ENCODE measurements around the gene PLEKHA6.

PLEKHA6 gene

DNA sequence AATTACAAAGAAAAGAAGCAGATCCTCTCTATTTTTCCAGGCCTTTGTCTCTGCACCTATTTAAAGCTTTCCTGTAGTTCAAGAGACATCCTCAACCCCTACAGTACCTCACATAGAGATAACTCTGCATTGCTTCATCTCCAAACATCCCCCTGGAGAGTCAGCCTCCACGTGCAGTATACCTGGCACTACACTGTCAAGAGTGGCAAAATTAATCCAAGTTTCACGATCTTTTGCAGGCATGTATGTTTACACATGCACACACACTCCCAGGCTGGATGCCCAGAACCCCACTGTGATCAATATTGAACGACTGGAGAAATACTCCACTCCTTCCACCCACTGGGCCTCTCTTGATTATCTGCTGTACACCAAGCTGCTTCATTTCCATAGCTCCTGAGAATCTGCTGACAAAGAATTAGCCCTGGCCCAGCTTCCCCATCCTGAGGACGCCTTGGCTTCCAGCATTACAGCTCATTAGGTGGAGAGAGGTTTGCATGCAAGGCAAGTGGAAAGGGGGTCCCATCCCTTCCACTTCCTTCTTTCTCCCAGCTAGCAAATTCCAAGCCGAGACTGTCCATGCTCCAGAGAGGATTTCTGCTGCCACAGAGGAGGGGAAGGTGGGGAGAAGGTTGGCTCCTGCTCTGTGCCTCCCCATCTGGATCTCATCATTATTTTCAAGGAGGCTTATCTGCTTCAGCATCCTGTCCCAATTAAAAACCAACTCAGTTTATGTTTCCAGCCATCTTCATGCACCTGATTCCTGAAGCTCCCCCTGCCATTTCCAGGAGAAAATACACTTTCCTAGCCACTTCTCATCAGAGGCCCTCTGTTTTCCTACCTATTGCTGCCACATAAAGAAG is 79.4 kb downstream of the PLEKHA6 start:
- DNase-seq: no peak

DNA sequence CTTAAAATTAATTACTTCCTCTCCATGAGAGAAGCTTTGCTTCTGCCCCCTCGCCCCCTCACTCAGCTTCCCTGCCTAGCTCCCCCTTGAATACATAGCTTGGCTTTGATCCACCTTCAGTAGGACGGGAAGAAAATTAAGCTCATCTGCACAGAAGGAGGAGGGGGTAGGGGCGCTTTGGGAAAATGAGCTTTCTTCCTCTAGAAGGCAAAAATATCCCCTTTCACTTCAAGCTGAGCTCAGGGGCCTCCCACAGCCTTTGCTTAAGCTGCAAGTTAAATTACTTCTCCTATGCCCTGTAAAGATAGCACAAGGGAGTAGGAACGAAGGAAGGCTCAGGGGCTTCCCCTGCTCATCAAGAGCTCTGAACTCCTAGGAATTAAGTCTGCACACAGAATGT is 80.8 kb downstream of the PLEKHA6 start:
- no peak for DNase-seq

DNA sequence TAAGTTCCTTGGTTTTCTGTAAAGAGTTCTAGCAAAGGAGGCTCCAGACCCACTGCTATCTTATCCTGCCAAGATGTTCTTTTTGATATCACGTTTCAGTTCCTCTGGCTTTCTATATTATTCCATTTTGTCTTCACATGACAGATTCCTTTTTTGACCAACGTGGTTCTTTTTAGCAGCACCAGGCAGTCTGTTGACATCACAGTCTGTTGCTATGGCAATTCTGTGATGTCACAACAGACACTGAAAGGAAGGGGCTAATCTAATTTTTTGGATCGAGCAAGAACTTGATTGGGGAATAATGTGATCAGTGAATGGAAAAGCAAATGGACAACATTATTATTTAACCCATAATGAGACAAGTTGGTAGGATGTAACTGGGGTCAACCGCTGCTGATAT is 81.5 kb downstream of the PLEKHA6 start:
- DNase-seq: no peak

DNA sequence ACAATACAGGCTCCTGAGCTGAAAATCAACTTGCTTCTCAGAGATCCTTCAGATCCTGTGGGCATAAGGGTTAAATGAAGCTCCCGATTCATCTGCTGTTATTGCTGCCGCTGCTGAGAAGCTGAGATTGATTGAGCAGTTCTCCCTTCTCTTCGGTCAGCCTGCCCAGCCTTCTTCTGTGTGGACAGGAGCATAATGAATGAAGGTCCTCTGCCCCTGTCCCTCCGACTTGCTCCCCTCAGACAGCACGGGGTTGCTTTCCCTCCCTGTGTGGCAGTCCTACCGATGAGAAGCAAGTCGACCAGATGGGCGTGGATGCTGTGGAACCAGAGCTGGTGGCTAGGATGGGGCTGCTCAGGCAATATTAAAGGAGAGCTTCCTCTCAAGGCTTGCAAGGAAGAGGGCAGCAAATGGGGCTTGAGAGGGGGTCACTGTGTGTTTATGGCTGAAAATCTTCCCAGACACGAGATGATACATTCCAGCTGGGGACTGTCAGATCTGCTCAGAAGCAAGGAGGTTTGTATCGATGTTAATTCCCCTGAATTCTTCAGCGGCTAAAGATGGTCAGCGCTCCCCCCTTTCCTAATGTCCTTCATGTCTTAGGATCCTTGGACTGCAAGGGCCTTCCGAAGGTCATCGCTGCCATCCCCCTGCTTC is 82.0 kb downstream of the PLEKHA6 start:
- DNase-seq: no peak

DNA sequence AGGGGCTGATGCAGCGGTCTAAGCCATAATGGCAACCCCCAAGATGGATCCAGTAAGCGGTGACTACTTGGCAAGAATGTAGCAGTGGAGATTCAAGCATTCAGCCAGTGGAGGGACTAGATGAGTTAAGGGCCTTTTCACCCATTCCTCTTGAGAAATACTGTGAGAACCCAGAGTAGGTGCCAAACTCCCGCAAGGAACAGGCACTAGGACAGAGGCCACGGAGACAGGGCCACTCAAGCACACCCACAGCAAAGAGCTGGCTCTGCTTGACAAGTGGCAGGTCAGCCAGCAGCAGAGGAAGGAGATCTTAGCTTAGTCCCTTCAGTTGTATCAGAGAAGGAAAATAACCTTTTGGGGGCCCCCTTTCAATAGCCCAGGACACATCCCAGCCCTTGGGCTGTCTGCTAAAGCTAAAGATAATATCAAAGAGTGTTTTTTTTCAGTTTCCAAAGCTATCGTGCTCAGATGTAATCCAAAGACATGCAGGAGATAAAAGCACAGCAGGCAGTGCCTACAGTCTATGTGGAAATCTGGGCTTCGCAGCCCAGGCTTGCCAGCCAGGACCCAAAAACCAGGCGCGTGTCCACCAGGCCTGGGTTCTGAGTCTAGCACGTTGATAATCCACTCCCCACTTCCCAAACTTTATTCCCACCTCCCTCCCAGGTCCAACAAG is 83.9 kb downstream of the PLEKHA6 start:
- DNase-seq: no peak

DNA sequence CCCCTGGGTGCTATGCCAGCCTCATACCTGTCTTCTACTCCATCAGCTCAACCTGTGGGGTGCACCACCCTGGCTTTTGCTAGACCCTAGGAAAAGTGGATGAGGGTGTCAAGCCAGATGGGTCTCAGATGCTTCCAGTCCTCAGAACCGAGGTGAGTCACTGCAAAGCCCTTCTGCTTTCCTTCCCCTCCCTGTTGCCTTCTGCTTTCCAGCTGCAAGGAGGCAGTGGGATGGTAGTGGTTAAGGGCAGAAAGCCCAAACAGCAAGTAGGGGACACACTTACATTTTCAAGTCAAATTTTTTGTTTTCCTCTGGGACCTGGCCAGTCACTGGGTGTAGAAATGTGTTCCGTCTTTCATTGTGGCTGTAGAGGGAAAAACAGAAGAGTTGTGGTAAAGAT is 85.3 kb downstream of the PLEKHA6 start:
- DNase-seq: no peak

DNA sequence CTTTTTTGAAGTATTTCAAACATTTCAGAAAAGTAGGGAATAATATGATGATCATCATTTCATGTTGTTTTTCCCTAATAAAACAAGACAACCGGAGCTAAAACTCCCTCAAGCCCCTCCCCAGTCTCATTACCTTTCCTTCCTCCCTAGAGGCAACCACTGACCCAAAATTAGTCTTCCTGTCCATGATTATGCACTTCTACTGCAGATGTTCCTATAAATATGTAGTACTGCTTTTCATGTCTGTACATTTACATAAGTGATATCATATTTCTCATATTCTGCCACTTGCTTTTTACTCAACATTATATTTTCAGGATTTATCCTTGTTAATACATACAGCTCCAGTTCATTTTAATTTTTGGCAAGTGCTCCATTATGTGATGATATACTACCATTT is 87.2 kb downstream of the PLEKHA6 start:
- DNase-seq: no peak

DNA sequence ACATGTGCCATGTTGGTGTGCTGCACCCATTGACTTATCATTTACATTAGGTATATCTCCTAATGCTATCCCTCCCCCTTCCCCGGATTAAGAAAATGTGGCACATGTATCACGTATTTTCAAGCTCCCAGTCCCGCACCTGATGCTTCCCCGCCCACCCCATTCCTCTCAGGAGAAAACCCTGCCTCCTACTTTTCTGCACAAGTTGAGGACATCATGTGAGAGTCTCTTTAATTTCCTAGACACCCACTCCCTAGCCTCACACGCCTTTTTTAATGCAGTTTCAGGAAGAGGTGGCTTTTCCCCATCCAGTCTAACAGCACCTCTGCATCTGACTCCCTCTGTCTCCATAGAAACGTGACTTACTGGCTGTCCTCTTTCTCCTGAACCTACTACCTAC is 87.8 kb downstream of the PLEKHA6 start:
- DNase-seq: no peak

DNA sequence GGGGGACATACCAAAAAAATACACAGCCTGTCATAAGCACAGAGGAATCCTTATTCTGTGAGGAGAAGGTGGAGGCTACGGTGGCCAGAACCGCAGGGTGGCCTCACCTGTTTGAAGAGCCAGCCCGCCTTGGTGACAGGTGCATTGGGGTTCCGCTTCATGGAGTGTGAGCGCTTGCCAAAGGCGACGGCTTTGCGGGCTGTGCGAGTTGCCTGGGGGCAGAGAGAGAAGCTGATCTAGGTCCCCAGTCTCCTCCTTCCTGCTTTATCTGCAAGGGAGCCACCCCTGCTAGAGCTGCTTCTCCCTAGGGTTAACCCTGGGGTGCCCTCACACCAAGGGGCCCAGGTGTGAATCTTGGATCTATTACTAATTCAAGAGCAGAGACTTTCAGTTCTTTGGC is 91.6 kb downstream of the PLEKHA6 start:
- peak; percentile 9 to 68 for DNase-seq

DNA sequence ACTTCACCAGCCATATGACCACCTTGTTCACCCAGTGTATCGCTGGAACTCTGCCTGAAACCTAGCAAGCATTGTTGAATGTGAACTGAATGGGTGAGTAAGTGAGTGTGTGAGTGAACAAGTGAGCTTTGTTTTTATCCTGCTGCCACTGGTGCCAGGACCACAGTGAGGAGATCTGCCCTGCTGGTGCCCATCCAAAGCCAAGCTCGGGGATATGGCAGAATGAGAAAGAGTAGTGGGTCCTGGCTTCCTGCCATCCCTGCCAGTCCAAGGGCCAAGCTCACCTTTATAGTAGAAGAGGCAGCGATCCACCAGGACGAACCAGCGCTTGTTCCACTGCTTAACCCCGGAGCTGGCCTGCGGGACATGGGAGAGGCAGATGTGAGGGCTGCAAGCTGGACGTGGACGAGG is 92.5 kb downstream of the PLEKHA6 start:
- no peak for DNase-seq

DNA sequence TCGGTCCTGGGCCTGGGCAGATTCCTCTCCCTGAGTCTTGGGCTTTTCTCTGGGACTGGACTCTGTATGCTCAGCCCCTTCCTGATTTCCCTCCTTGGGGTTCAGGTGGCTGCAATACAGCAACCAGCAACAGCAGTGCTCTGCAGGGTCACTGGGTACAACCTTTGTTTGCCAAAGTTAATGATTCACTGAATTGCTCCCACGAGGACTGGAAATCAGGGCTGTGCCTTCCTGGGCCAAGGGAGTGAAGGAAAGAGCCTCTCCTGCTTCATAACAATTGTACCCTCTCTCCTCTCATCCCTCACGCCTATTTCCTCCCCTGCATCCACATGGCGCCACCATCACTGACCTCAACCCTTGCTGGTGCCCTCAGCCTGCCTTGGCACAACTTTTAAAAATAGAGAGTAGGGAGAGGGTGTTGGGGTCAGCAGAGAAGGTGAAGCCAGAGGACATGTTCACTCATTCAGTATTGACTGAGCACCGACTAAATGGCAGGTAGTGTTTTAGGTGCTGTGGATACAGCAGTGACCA is 93.2 kb downstream of the PLEKHA6 start:
- peak; percentile 6 to 63 for DNase-seq

DNA sequence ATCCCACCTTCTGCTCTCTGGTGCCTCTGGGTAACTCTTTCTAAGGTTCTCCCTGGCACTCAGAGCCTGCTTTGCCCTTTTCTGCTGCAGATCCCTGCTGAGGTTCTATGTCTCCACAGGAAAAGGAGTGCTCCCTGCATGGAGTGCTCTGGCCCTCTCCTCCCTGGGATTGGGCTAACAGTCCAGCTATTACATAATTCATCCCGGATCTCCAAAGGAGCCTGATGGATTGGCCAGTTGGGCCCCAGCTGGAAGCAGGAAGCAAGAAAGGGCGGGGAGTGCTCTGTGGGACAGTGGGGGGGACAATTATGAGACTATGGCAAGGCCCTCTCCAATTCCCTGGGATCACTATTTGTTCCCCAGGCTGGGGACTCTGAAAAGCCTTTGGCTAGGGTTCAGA is 94.1 kb downstream of the PLEKHA6 start:
- no peak for DNase-seq

DNA sequence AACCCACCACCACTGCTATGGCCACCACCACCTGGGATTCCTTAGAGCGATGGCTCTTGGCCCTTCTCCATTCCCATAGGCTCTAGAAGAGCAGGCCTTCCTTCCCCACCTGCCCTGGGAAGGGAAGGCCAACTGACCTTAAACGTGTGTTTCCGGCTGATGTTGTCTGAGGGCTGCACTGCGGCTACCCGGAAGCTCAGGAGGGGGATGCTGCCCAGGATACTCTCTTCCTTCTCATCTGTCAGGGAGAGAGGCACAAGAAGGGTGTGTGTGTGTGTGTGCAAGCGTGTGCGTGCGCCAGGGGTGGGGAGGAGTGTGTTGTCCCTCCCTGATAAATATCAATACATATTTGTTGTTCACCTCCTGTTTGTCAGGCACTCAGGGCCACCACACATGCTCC is 94.9 kb downstream of the PLEKHA6 start:
- no peak for DNase-seq

DNA sequence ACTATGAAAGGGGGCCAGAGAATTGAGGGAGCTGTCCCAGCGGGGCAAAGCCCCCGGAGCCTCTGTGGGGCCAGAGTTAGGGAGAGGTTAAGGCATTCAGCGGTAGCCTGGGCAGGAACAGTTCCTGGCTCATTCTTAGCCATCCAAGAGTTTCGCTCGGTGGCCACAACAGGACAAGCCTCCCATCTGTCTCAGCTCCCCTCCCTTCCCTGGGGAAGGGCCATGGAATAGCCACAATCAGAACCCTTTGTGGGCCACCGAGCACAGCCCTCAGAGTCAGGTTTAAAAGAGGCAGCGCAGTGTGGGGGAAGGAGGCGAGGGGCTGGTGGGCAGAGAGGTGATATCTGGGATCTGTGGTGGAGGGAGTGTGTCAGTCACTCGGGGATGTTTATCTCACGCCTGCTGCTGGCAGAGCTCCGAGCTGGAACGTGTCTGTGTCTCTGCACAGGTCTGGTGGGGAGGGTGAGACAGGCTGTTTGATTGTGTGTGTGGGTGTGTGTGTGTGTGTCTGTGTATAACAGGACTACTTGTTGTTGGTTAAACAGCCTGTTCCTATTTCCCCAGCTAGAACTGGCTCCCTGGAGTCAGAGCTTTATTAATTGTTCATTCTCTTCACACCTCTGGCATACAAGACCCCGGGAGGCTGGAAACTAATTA is 96.3 kb downstream of the PLEKHA6 start:
- no peak for DNase-seq

DNA sequence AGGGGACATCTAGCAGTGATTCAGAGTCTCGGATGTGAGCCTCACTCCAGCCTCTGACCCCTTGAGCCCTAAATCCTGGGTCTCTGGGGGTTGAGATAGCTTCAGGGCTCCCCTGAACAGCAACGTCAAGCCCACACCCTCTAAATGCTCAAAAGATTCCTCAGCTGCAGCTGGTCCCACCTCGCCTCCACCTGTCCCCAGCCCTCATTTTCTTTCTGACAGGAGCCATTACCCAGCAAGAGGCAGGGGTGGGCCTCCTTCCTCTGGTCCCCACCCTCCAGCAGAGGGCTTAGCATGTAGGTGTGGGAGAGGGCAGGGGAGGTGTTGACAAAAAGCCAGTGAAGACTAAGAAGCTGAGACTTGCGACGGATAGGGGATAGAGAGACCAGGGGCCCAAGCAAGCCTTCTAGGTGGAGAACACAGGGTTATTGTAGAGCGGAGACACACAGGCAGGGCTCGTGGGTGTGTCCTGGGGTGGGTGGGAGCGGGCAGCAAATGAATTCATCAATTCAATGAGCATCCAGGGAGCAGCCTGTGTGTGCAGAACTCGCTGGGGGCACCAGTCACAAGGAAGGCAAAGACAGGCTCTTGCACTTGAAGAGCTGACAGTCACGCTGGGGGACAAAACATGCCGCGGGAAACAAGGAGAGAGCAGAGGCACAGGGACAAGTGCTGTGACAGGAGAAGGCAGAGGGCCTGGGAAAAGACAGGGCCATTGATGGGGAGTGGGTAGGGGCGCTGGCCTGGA is 97.0 kb downstream of the PLEKHA6 start:
- peak; percentile 28 to 68 for DNase-seq

DNA sequence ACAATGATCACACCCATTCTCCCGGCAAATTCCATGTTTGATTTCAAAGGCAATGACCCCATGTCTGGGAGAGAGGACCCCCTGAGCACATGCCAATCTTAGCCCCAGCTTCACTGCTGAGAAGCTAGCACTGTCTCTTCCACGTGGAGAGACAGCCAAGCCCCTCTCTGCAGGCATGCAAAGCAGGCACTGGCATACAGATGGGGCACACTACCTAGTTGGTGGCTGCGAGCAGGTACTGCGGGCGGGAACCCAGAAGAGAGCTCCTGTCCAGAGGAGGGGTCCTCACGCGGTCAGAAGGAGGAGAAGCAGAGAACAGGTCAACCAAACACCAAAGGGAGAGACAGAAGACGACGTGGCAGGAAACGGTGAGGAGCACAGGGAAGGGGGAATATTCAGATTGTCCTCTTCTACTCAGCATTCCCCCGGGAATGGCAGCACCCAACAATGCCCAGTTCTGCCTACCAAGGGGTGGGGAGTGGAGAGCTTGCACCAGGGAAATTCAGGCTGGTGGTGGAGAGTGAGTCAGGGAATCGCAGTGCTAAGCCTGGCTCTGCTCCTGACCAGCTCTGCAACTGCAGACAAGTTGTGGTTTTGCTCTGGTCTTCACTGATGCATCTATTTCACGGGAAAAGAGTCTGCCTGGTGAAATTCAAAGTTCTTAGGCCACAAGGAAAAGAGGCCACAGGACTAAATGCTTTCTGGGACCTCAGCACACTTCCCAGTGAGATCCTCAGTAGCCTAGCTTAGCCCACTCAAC is 97.8 kb downstream of the PLEKHA6 start:
- peak in 1 of 2 experiments; percentile 59 for DNase-seq

DNA sequence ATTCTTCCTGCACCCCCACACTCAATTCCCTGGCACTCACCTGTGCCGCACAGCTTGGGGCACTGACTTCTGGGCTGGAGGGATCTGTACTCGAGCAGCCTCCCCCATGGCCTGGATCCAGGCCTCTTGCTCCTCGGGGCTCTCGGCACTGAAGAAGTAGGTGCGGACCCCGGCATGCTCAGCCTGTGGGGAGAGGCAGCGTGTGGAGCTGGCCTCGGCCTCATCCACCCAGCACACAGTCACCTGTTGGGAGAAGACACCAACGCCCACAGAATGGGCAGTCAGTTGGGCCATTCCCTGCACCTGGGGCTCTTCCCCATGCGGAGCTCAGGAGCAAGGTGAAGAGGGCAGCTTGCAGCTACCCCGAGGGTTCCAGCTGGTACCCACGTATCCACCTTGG is 98.5 kb downstream of the PLEKHA6 start:
- no peak for DNase-seq

DNA sequence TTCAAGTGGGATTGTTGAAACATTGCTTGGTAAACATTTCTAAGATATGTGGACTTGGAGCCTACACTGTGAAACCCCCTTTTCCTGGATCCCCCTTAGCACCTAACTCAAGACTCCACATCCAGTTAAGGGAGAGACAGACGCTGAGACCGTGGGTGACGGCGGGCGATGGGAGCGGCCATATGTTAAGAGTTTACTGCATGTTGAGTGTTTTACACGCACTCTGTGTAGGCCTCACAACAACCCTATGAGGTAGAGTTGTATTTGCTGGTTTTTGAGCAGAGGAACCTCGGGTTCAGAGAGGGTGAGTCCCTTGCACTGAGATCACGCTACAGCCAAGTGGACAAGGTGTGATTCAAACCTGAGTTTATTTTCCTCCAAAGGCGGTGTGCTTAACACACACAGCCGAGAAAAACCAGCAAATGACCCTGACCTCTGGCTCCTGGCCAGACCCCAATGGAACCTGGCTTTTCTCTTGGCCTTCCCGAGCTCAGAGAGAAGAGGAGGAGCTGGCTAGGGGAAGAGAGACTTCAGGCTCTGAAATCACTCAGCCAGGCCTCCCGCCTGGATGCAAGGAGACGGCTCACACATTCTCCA is 99.0 kb downstream of the PLEKHA6 start:
- no peak for DNase-seq

DNA sequence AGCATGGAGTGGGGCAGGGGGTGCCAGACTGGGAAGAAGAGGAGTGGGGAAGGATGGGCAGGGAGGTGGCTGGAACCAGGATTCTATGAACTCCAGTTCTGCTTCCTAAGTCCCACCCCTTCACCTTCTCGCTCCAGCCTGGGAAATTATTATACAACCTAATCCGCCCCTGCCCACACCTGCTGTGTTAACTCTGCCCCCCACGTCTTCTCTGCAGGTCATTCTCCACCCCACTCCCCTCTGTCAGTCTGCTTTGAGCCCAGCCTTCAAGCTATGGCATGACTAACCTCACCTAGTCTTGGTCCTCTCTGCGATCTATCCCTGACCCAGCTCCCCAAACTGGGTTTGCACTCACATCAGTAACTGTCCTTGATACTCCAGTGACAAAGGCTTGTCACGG is 99.9 kb downstream of the PLEKHA6 start:
- no peak for DNase-seq

DNA sequence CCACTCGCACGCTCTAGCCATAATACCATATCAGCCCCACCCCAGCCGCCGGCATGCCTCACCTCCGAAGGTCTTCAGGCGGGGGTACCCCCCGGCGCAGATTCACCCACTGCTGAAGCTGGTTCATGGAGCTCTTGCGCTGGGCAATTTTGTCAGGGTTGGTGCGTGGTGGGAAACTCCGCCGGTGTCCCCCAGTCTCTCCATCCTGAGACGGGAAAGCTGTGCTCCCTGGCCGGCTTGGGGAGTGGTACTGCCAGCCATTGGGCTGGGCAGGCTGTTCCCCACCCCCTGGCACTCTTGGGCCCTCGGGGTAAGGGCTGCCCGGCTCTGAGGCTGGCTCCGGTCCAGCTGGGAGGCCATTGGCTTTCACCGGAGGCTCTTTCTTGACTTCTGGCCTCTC is 100.5 kb downstream of the PLEKHA6 start:
- DNase-seq: no peak

All from NCI-H526 (cell line).